A549 (cell line): ENCODE results near the gene F2R. TPM values are rescaled to one million over a fixed set of nuclear protein-coding genes. Genes with fewer than 3 reads are reported as not detected.

Experiments used
- ATAC-seq, 2 experiments: fragments of 200-7000 bp in 1 of 2; fragments of >200 bp in 1 of 2; cut with Nextera tagmentation in 1 of 2; cut with Tn5 transposase in 1 of 2; 3 replicates each; pipeline versions ENCODE4 v1.8.0 to v1.9.1; 2018 to 2020; ENCODE audit warnings: mild to moderate bottlenecking in 1 of 2, moderate library complexity in 1 of 2
- CTCF ChIA-PET: fragments of 300-600 bp; sonication (Branson Sonifier 250); formaldehyde crosslinking; extraction: SDS; loops from one replicate; lab custom pipeline; 2021; ENCODE audit warnings: antibody characterized with exemption, inconsistent platforms; lab: Yijun Ruan, JAX
- POLR2A ChIA-PET: fragments of 350-600 bp; formaldehyde crosslinking; extraction: SDS; loops from one replicate; lab custom pipeline; 2021; ENCODE audit warnings: antibody characterized with exemption, inconsistent platforms; lab: Yijun Ruan, JAX
- DNase-seq, 2 experiments: peaks; one replicate each; pipeline versions ENCODE4 v3.0.0 to v3.0.0-alpha.2; 2011 to 2016; ENCODE audit warnings: low read depth in 1 of 2, low spot score in 1 of 2
- FAIRE-seq: peaks from 2 replicates; lab custom pipeline; 2011; peaks lifted over from hg19 to GRCh38; lab: Jason Lieb, UNC
- H3K27ac ChIP-seq, 2 experiments: fragments of >200 bp; sonication (Bioruptor Twin); formaldehyde crosslinking; 3 replicates each; pipeline ENCODE4 v1.5.1; 2016 to 2017
- H3K4me1 ChIP-seq: fragments of >200 bp; sonication (Bioruptor Twin); formaldehyde crosslinking; 3 replicates; pipeline ENCODE4 v1.6.1; 2016
- H3K4me2 ChIP-seq: fragments of >200 bp; sonication (Bioruptor Twin); formaldehyde crosslinking; 3 replicates; pipeline ENCODE4 v1.6.1; 2016
- H3K4me3 ChIP-seq: fragments of >200 bp; sonication (Bioruptor Twin); formaldehyde crosslinking; 3 replicates; pipeline ENCODE4 v1.5.1; 2016
- H3K9me3 ChIP-seq: fragments of >200 bp; sonication (Bioruptor Twin); formaldehyde crosslinking; 3 replicates; pipeline ENCODE4 v1.6.1; 2016
- BCL3 ChIP-seq: fragments of >200 bp; sonication (Bioruptor Twin); formaldehyde crosslinking; IDR thresholded peaks from 3 replicates; pipeline ENCODE4 v1.6.1; 2016
- CBX2 ChIP-seq: fragments of 200-600 bp; sonication (generic); IDR thresholded peaks from 2 replicates; pipeline ENCODE4 v1.6.1; 2016; ENCODE audit warnings: low read depth, mild to moderate bottlenecking, borderline replicate concordance
- CBX8 ChIP-seq: fragments of 200-600 bp; sonication (generic); IDR thresholded peaks from 2 replicates; pipeline ENCODE4 v1.6.1; 2016
- CHD2 ChIP-seq: fragments of 150-350 bp; IDR thresholded peaks from 2 replicates; pipeline ENCODE4 v1.6.1; 2014; ENCODE audit warnings: low read length; ENCODE audit not compliant: partially characterized antibody
- CHD4 ChIP-seq: fragments of 200-600 bp; sonication (generic); IDR thresholded peaks from 2 replicates; pipeline ENCODE4 v1.6.1; 2016; ENCODE audit warnings: antibody characterized with exemption, mild to moderate bottlenecking, borderline replicate concordance
- E2F6 ChIP-seq: IDR thresholded peaks from 2 replicates; pipeline ENCODE4 v1.6.1; 2012; ENCODE audit warnings: low read depth, borderline replicate concordance
- ELK1 ChIP-seq: fragments of 150-350 bp; IDR thresholded peaks from 2 replicates; pipeline ENCODE4 v1.6.1; 2014; ENCODE audit warnings: low read depth, mild to moderate bottlenecking, low read length
- EP300 ChIP-seq, 2 experiments: fragments of >200 bp; sonication (Bioruptor Twin); formaldehyde crosslinking; IDR thresholded peaks; 2 replicates in 1 of 2; 3 replicates in 1 of 2; pipeline ENCODE4 v1.6.1; 2016 to 2017
- ESRRA ChIP-seq: fragments of 150-350 bp; IDR thresholded peaks from 2 replicates; pipeline ENCODE4 v1.6.1; 2014; ENCODE audit warnings: mild to moderate bottlenecking, low read length, borderline replicate concordance
- FOSL2 ChIP-seq, 2 experiments: fragments of 450-650 bp in 1 of 2; fragments of >200 bp in 1 of 2; sonication (Bioruptor Twin) in 1 of 2; formaldehyde crosslinking; IDR thresholded peaks; 2 replicates each; pipeline versions ENCODE4 v1.5.0 to v1.6.1; 2016 to 2020; ENCODE audit warnings: mild to moderate bottlenecking in 1 of 2, moderate library complexity in 1 of 2
- FOXS1 ChIP-seq: fragments of 250-450 bp; sonication (Bioruptor Pico); IDR thresholded peaks from 2 replicates; pipeline ENCODE4 v1.5.0; 2020; ENCODE audit warnings: mild to moderate bottlenecking, moderate library complexity
- HES2 ChIP-seq: fragments of >200 bp; sonication (Bioruptor Twin); formaldehyde crosslinking; IDR thresholded peaks from 2 replicates; pipeline ENCODE4 v1.6.1; 2016
- HOXB5 ChIP-seq: fragments of 250-450 bp; sonication (Bioruptor Pico); IDR thresholded peaks from 2 replicates; pipeline ENCODE4 v1.5.0; 2020; ENCODE audit warnings: mild to moderate bottlenecking, moderate library complexity
- KDM1A ChIP-seq: fragments of 200-600 bp; sonication (generic); IDR thresholded peaks from 2 replicates; pipeline ENCODE4 v1.6.1; 2016; ENCODE audit warnings: low read depth, mild to moderate bottlenecking
- NFE2L2 ChIP-seq: fragments of 150-350 bp; conservative IDR thresholded peaks from 2 replicates; pipeline ENCODE4 v1.6.1; 2014; ENCODE audit warnings: low read length
- NR3C1 ChIP-seq: fragments of >200 bp; sonication (Bioruptor Twin); formaldehyde crosslinking; IDR thresholded peaks from 3 replicates; pipeline ENCODE4 v1.6.1; 2017
- RARB ChIP-seq: fragments of 250-450 bp; sonication (Bioruptor Pico); IDR thresholded peaks from 2 replicates; pipeline ENCODE4 v1.8.0; 2021; ENCODE audit warnings: mild to moderate bottlenecking, moderate library complexity
- RCOR1 ChIP-seq: fragments of 150-350 bp; IDR thresholded peaks from 2 replicates; pipeline ENCODE4 v1.6.1; 2014; ENCODE audit warnings: antibody characterized with exemption, low read length, low read depth
- RFX5 ChIP-seq: fragments of 450-650 bp; IDR thresholded peaks from 2 replicates; pipeline ENCODE4 v1.7.1; 2014; ENCODE audit warnings: antibody characterized with exemption, mild to moderate bottlenecking, moderate library complexity
- TP53 ChIP-seq: fragments of 250-450 bp; sonication (Bioruptor Pico); IDR thresholded peaks from 2 replicates; pipeline ENCODE4 v1.5.0; 2021; ENCODE audit warnings: mild to moderate bottlenecking, moderate library complexity
- USF2 ChIP-seq: fragments of 450-650 bp; IDR thresholded peaks from 2 replicates; pipeline ENCODE4 v1.6.1; 2014; ENCODE audit warnings: antibody characterized with exemption
- ZC3H11A ChIP-seq: fragments of 450-650 bp; IDR thresholded peaks from 2 replicates; pipeline ENCODE4 v1.6.1; 2014; ENCODE audit warnings: antibody characterized with exemption, mild to moderate bottlenecking
- ZNF302 ChIP-seq: fragments of 250-450 bp; sonication (Bioruptor Pico); IDR thresholded peaks from 2 replicates; pipeline ENCODE4 v1.9.0; 2021; ENCODE audit warnings: inconsistent platforms, mild to moderate bottlenecking, moderate library complexity
- ZSCAN20 ChIP-seq: fragments of 250-450 bp; sonication (Bioruptor Pico); IDR thresholded peaks from 2 replicates; pipeline ENCODE4 v1.8.0; 2022; ENCODE audit warnings: mild to moderate bottlenecking, moderate library complexity
- WGBS: methylation state at CpG from one replicate; pipeline ENCODE4 v1.1.6; 2017; ENCODE audit errors: missing lambda C conversion rate; 5-methylcytosine and 5-hydroxymethylcytosine counted together
- polyA plus RNA-seq, 4 experiments: library from polyadenylated mRNA; depleted of rRNA in 3 of 4; stranded (reverse); fragments of >200 nt; fragmentation: RNase III in 1 of 4; extraction: RNeasy Plus Mini Kit Qiagen cat#74134 plus additional on column Dnase treatment in 1 of 4; gene quantifications; 2 replicates in 3 of 4; 3 replicates in 1 of 4; pipeline ENCODE4 v1.2.3, GENCODE V29; 2011 to 2017

The F2R gene
- polyA plus RNA-seq, 2 of the 4 experiments (the other 2 are of a cell fraction), result 30.4 to 114 TPM

- 0 out of 6 replicates have a peak overlapping the region, but pooled peaks of 1 of the 2 experiments have one; percentile 15 for H3K27ac ChIP-seq
- peaks cover 19% of the 10 kb centered on the region for H3K4me1 ChIP-seq
- no peak for TF ChIP-seq HES2
- no peak for TF ChIP-seq HOXB5 (CRISPR knock-in tag)
- TF ChIP-seq EP300 (IDR thresholded peaks at IDR 0.05), result no peak
- no peak for TF ChIP-seq FOXS1
- no peak for TF ChIP-seq BCL3
- no peak for TF ChIP-seq ZNF302 (CRISPR knock-in tag)
- TF ChIP-seq RCOR1, result no peak
- no peak for TF ChIP-seq ZC3H11A
- TF ChIP-seq ZSCAN20, result no peak
- TF ChIP-seq ESRRA, result no peak
- no peak for TF ChIP-seq CBX2
- no peak for TF ChIP-seq CBX8
- TF ChIP-seq KDM1A, result no peak
- no peak for TF ChIP-seq RFX5
- TF ChIP-seq RARB (CRISPR knock-in tag), result no peak
- TF ChIP-seq NFE2L2, result no peak
- no peak for TF ChIP-seq FOSL2 (IDR thresholded peaks at IDR 0.05)
- TF ChIP-seq FOSL2 (CRISPR knock-in tag; IDR thresholded peaks at IDR 0.05), result no peak
- no peak for TF ChIP-seq NR3C1
- TF ChIP-seq ELK1, result no peak
- FAIRE-seq (no peak), ATAC-seq (peak in 1 of 2 experiments; percentile 58; a peak in 3 of 6 replicates), DNase-seq (no peak)
- CTCF ChIA-PET, result interaction anchor here (2.4 kb wide), 1 partner anchor 20 kb away, joined by 18 read pairs; no protein-coding TSS in a partner anchor
- POLR2A ChIA-PET, result no interaction called here
- no peaks in the 10 kb centered on the region for H3K9me3 ChIP-seq
- no peak overlapping the region for H3K4me2 ChIP-seq
- WGBS, result 64% methylated on average over 3 of the region's 3 CpGs
- H3K4me3 ChIP-seq, result no peak overlapping the region
Observed at GRCh38 chr5:76754668-76755078, 38.7 kb downstream of the F2R start.

- WGBS, result 91% methylated on average over 11 of the region's 11 CpGs
- ChIA-PET CTCF (interaction anchor here (2.4 kb wide), 1 partner anchor 18 kb away, joined by 18 read pairs; no protein-coding TSS in a partner anchor), POLR2A (interaction anchor here (0.6 kb wide), 1 partner anchor 32 kb away, joined by 3 read pairs; no protein-coding TSS in a partner anchor)
- peak in 1 of 2 experiments; percentile 39; a peak in 2 of 6 replicates for ATAC-seq
- Histone ChIP-seq H3K9me3 (no peaks in the 10 kb centered on the region), H3K4me2 (no peak overlapping the region), H3K4me1 (peaks cover 19% of the 10 kb centered on the region), H3K27ac (no peak overlapping the region), H3K4me3 (no peak overlapping the region)
- no peak for DNase-seq
- FAIRE-seq, result no peak
- no peak for TF ChIP-seq USF2
- no peak for TF ChIP-seq KDM1A
- TF ChIP-seq CHD4, result no peak
- no peak for TF ChIP-seq TP53 (CRISPR knock-in tag)
- no peak for TF ChIP-seq E2F6
- TF ChIP-seq CHD2, result no peak
- TF ChIP-seq FOXS1, result no peak
Observed at GRCh38 chr5:76755779-76756637, 40.1 kb downstream of the F2R start.
